Sciatic nerve (tissue), 2 donors: ENCODE results near the gene GLE1. TPM values are rescaled to one million over a fixed set of nuclear protein-coding genes. Genes with fewer than 3 reads are reported as not detected.

Experiments
- ATAC-seq: fragments of 200-7000 bp; cut with Tn5 transposase; one replicate; pipeline ENCODE4 v1.9.1; 2020; ENCODE audit warnings: mild to moderate bottlenecking, moderate library complexity
- DNase-seq: peaks from one replicate; pipeline ENCODE4 v3.0.0-alpha.2; 2020; ENCODE audit warnings: low spot score
- intact Hi-C: fragments of 100-400 bp; cut with DNase I; formaldehyde crosslinking; loops from one replicate; pipeline ENCODE4 v1.14.2; 2022
- total RNA-seq: library from RNA; stranded (reverse); fragmentation: NEBNext Ultra II Directional; extraction: Animal tissue kit (Norgen Biotek cat#: 25700); gene quantifications from one replicate; pipeline ENCODE4 v1.2.1, GENCODE V29; 2021
- donor health status: DM: no; HTN: no; CAD: no.
- donor health status: DM: no; HTN: no; CAD: no.

Gene GLE1
- total RNA-seq = 19.3 TPM

GRCh38 chr9:128504485-128505413 lies at the start of gene GLE1:
GLE1 (plus strand) TSS chr9:128504719; CDS start chr9:128504806, 87 bp downstream.
- intact Hi-C loops = no loop called here

GRCh38 chr9:128454991-128455390 lies 49.5 kb upstream of the GLE1 start:
- ATAC-seq (no peak), DNase-seq (no peak)
- intact Hi-C loops = no loop called here

More at GRCh38 chr9:128504485-128505413, at the start of gene GLE1:
- ATAC-seq = peak; percentile 99
- DNase-seq = peak; percentile 97

GRCh38 chr9:128455849-128456612 lies 48.5 kb upstream of the GLE1 start, which contains the start of gene ODF2:
ODF2 (plus strand) TSS chr9:128456006; CDS start chr9:128456092, 86 bp downstream.
- ATAC-seq (peak; percentile 99), DNase-seq (peak; percentile 99)
- intact Hi-C loops = no loop called here

- intact Hi-C loops = no loop called here
- DNase-seq (peak; percentile 82), ATAC-seq (peak; percentile 70)
Observed at GRCh38 chr9:128456613-128457061, 47.9 kb upstream of the GLE1 start.

- ATAC-seq (no peak), DNase-seq (no peak)
- intact Hi-C loops = no loop called here
Observed at GRCh38 chr9:128457207-128457606, 47.3 kb upstream of the GLE1 start.

GRCh38 chr9:128459011-128459410 lies 45.5 kb upstream of the GLE1 start:
- intact Hi-C loops = no loop called here
- ATAC-seq = no peak
- DNase-seq = no peak

GRCh38 chr9:128469070-128469469 lies 35.4 kb upstream of the GLE1 start:
- DNase-seq (no peak), ATAC-seq (no peak)
- intact Hi-C loops = no loop called here

- ATAC-seq (peak; percentile 74), DNase-seq (peak; percentile 66)
- intact Hi-C loops = no loop called here
Observed at GRCh38 chr9:128470560-128470959, 34.0 kb upstream of the GLE1 start.

GRCh38 chr9:128473104-128473503 lies 31.4 kb upstream of the GLE1 start:
- intact Hi-C loops = no loop called here
- no peak for ATAC-seq
- no peak for DNase-seq

- ATAC-seq (no peak), DNase-seq (no peak)
- intact Hi-C loops = no loop called here
Observed at GRCh38 chr9:128475867-128476266, 28.7 kb upstream of the GLE1 start.

- DNase-seq = no peak
- intact Hi-C loops = no loop called here
- no peak for ATAC-seq
Observed at GRCh38 chr9:128479262-128479661, 25.3 kb upstream of the GLE1 start.

- no peak for ATAC-seq
- no peak for DNase-seq
- intact Hi-C loops = no loop called here
Observed at GRCh38 chr9:128481561-128481960, 23.0 kb upstream of the GLE1 start.

GRCh38 chr9:128482186-128482585 lies 22.3 kb upstream of the GLE1 start:
- intact Hi-C loops = no loop called here
- DNase-seq (no peak), ATAC-seq (no peak)

GRCh38 chr9:128484686-128485413 lies 19.7 kb upstream of the GLE1 start:
- intact Hi-C loops = no loop called here
- no peak for DNase-seq
- no peak for ATAC-seq

GRCh38 chr9:128485414-128485855 lies 19.1 kb upstream of the GLE1 start:
- no peak for DNase-seq
- ATAC-seq = no peak
- intact Hi-C loops = no loop called here

- ATAC-seq = no peak
- intact Hi-C loops = no loop called here
- no peak for DNase-seq
Observed at GRCh38 chr9:128486201-128486600, 18.3 kb upstream of the GLE1 start.

- no peak for ATAC-seq
- intact Hi-C loops = no loop called here
- no peak for DNase-seq
Observed at GRCh38 chr9:128493424-128493823, 11.1 kb upstream of the GLE1 start.

GRCh38 chr9:128494108-128494745 lies 10.3 kb upstream of the GLE1 start:
- intact Hi-C loops = no loop called here
- DNase-seq (peak; percentile 87), ATAC-seq (peak; percentile 78)

GRCh38 chr9:128494746-128495129 lies 9.8 kb upstream of the GLE1 start:
- no peak for DNase-seq
- intact Hi-C loops = no loop called here
- no peak for ATAC-seq
